WI38 (cell line): ENCODE measurements around the gene TMEM255B.

ENCODE experiments used
- H3K4me3 ChIP-seq: 2 replicates; pipeline ENCODE4 v1.5.1; 2011; ENCODE audit warnings: low read depth, mild to moderate bottlenecking, control low read depth, low read length
- CTCF ChIP-seq: IDR thresholded peaks from 2 replicates; pipeline ENCODE4 v1.5.1; 2012; ENCODE audit warnings: low read depth, mild to moderate bottlenecking, control low read depth, low read length

The TMEM255B gene

DNA sequence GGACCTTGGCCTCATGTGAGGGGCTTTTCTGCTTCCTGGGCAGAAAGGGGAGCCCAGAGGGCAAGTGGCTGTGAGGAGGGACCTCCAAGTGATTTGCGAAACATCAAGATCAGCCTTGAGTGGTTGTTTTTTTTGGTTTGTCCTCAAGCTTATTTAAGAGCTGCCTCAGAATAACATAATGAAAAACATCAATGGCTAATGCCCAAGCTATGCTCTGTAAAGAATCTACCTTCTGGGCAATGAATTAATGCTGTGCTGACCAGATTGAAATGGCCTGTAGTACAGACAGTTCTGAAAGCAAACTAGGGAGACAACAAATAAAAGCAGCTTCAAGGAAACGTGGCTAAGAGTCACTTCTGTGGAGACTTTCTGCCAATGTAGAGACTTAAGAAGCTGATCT is 8.3 kb downstream of the TMEM255B start:
- H3K4me3 ChIP-seq, result no peak overlapping the region
- no peak for TF ChIP-seq CTCF

DNA sequence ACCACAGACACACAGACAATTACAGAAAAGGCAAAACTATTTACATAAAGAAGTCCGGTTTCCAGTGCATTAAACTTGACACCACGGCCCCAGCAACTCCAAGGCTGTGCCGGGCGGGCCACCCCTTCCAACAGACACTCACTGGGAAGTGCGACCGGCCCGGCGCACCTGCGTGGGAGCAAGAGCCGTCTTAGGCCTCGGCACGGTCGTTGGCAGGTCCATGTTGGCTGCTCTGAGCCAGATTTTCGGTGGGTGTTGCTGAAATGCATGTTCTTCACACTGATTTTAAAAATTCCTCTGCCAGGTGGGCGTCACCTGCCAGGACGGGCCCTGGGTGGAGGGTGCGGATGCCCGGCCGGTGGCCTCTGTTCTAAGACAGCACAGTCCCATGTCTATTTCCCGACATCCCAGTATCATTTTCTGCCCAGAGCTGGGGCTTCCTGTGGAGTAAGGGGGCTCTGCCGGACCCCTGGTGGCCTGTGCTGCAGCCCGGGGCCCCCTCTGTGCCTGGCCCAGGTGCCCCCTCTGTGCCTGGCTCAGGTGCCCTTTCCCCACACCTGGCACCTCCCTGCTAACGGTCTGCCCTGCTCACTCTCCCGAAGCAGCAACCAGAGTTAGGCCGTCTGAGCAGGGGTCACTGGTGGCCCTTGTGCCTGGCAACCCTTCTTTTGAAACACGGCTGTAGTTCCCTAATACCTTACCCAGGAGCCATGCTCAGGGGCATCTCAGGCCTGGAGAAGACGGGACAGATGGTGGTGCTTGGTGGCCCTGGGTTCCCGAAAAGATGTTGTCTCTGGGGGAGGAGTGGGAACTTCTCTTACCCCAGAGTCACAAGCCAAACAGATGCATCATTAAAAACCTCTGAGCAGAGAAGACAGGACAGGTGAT is 9.2 kb downstream of the TMEM255B start:
- TF ChIP-seq CTCF, result no peak
- H3K4me3 ChIP-seq, result no peak overlapping the region

DNA sequence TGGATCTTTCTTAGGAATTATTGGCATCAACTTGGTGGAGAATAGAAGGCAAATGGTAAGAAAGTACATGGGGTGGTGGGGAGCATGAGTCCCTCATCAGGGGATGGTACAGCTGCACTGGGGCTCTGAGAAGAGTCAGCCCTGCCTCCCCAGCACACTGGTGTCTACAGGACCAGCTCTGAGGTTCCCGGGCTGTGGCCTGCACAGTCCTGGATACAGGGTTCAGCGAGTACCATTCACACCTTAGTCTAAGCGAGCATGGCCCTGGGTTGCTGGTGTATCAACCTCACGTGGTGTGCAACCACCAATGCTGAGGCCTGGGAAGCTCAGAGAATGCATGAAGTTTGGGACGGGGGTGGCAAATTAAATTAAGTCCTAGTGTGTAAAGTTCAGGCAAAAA is 10.1 kb downstream of the TMEM255B start:
- no peak for TF ChIP-seq CTCF
- no peak overlapping the region for H3K4me3 ChIP-seq

- H3K4me3 ChIP-seq, result no peak overlapping the region
- no peak for TF ChIP-seq CTCF
Observed at GRCh38 chr13:113769881-113770280, 10.9 kb downstream of the TMEM255B start.

DNA sequence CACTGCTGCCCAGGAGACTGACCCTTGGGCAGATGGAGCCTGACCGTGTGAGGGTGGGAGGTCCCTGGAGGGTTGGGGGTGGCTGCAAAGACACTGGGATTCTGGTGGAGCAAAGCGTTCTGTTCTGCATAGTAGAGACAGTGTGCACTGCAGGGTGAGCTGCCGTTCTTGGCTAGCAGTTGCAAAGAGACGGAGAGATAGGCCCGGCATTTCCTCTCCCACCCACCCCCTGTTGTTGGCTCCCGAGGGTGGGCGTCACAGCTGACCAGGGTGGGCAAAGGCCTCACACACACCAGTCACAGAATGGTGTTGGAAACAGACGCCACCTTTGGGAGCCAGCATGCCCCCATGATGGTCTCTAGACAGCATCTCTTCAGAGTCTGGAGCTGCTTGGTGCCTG is 11.4 kb downstream of the TMEM255B start:
- TF ChIP-seq CTCF, result no peak
- no peak overlapping the region for H3K4me3 ChIP-seq

GRCh38 chr13:113770937-113771336 is 11.9 kb downstream of the TMEM255B start:
- H3K4me3 ChIP-seq, result no peak overlapping the region
- no peak for TF ChIP-seq CTCF

DNA sequence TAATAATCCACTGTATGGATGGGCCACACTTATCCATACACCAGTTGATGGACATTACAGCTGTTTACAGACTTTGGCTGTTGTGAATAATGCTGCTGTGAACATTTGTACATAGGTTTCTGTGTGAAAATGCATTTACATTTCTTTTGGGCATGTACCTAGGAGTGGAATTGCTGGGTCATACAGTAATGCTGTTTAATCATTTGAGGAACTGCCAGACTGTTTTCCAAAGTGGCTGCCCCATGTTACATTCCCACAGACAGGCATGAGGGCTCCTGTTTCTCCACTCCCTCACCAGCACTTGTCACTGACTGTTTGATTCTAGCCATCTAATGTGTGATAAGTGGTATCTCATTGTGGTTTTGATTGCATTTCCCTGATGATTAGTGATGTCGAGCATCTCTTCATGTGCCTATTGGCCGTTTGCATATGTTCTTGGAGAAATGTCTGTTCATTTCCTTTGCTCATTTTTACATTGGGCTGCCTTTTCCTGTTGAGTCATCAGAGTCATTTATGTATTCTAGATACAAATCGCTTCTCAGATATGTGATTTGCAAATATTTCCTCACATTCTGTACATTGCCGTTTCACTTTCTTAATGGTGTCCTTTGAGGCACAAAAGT is 12.8 kb downstream of the TMEM255B start:
- H3K4me3 ChIP-seq, result no peak overlapping the region
- TF ChIP-seq CTCF, result no peak
